GM10248 (cell line): ENCODE data around the gene AFDN.

Source experiments
- CTCF ChIA-PET: fragments of 300-600 bp; sonication (Branson Sonifier 250); formaldehyde crosslinking; extraction: SDS; loops from one replicate; lab custom pipeline; 2021; ENCODE audit warnings: antibody characterized with exemption; lab: Yijun Ruan, JAX
- POLR2A ChIA-PET: fragments of 350-650 bp; sonication (Branson Sonifier 250); formaldehyde crosslinking; extraction: SDS; loops from one replicate; lab custom pipeline; 2020; ENCODE audit warnings: antibody characterized with exemption; lab: Yijun Ruan, JAX
- DNase-seq: peaks from one replicate; pipeline ENCODE4 v3.0.0; 2012; ENCODE audit errors: extremely low spot score
- CTCF ChIP-seq: IDR thresholded peaks from 2 replicates; pipeline ENCODE4 v1.5.1; 2012; ENCODE audit warnings: mild to moderate bottlenecking, low read depth; ENCODE audit errors: extremely low read depth, missing control alignments, control extremely low read depth

AFDN gene

GRCh38 chr6:167847936-167848335 lies 21.2 kb downstream of the AFDN start:
- DNase-seq, result no peak
- CTCF ChIA-PET, result interaction anchor here (1.9 kb wide), 1 partner anchor 12 kb away, joined by 5 read pairs; no protein-coding TSS in a partner anchor
- TF ChIP-seq CTCF, result no peak
- POLR2A ChIA-PET, result no interaction called here

- no peak for TF ChIP-seq CTCF
- ChIA-PET CTCF (interaction anchor here (1.0 to 1.9 kb wide), 3 partner anchors 11 to 87 kb away, joined by 3 to 5 read pairs (median 3); no protein-coding TSS in a partner anchor), POLR2A (no interaction called here)
- DNase-seq, result no peak
These were observed 22.1 kb downstream of the AFDN start for GRCh38 chr6:167848783-167849182.

GRCh38 chr6:167849846-167850459 lies 23.2 kb downstream of the AFDN start:
- TF ChIP-seq CTCF, result no peak
- ChIA-PET POLR2A (no interaction called here), CTCF (interaction anchor here (0.9 to 1.2 kb wide), 3 partner anchors 20 to 88 kb away, joined by 3 read pairs; no protein-coding TSS in a partner anchor)
- DNase-seq, result no peak

GRCh38 chr6:167850782-167851181 lies 24.1 kb downstream of the AFDN start:
- no peak for TF ChIP-seq CTCF
- ChIA-PET CTCF (no interaction called here), POLR2A (no interaction called here)
- DNase-seq, result no peak

- POLR2A ChIA-PET, result no interaction called here
- CTCF ChIA-PET, result interaction anchor here (2.0 kb wide), 1 partner anchor 8 kb away, joined by 11 read pairs; no protein-coding TSS in a partner anchor
- no peak for TF ChIP-seq CTCF
- DNase-seq, result no peak
These were observed 24.8 kb downstream of the AFDN start for GRCh38 chr6:167851370-167851952.

- TF ChIP-seq CTCF, result no peak
- ChIA-PET POLR2A (no interaction called here), CTCF (interaction anchor here (0.7 to 1.2 kb wide), 4 partner anchors 11 to 73 kb away, joined by 3 to 4 read pairs (median 3); no protein-coding TSS in a partner anchor)
- no peak for DNase-seq
These were observed 29.2 kb downstream of the AFDN start for GRCh38 chr6:167855825-167856425.
